VCaP (cell line): ENCODE data around the gene RAP1A.

ENCODE experiments used
- H3K27ac ChIP-seq: fragments of 450-650 bp; 2 replicates; pipeline ENCODE4 v1.5.1; 2017
- CTCF ChIP-seq: fragments of 450-650 bp; conservative IDR thresholded peaks from 2 replicates; pipeline ENCODE4 v1.5.1; 2017; ENCODE audit warnings: mild to moderate bottlenecking, moderate library complexity

RAP1A gene

GRCh38 chr1:111729946-111730681 lies 110.5 kb downstream of the RAP1A start:
- no peak overlapping the region for H3K27ac ChIP-seq
- TF ChIP-seq CTCF = no peak

GRCh38 chr1:111730706-111731105 lies 111.1 kb downstream of the RAP1A start:
- no peak for TF ChIP-seq CTCF
- no peak overlapping the region for H3K27ac ChIP-seq

GRCh38 chr1:111731956-111732355 lies 112.4 kb downstream of the RAP1A start:
- no peak overlapping the region for H3K27ac ChIP-seq
- no peak for TF ChIP-seq CTCF

- H3K27ac ChIP-seq = no peak overlapping the region
- TF ChIP-seq CTCF = no peak
Observed at GRCh38 chr1:111732718-111733117, 113.1 kb downstream of the RAP1A start.

- TF ChIP-seq CTCF = no peak
- no peak overlapping the region for H3K27ac ChIP-seq
Observed at GRCh38 chr1:111733183-111733991, 113.8 kb downstream of the RAP1A start.

- no peak for TF ChIP-seq CTCF
- no peak overlapping the region for H3K27ac ChIP-seq
Observed at GRCh38 chr1:111733992-111734341, 114.4 kb downstream of the RAP1A start.

- no peak for TF ChIP-seq CTCF
- H3K27ac ChIP-seq = no peak overlapping the region
Observed at GRCh38 chr1:111734426-111734825, 114.8 kb downstream of the RAP1A start.
